PC-3 (cell line): ENCODE results near the gene IL1RAP. TPM values are rescaled to one million over a fixed set of nuclear protein-coding genes. Genes with fewer than 3 reads are reported as not detected.
"Not testable (repeated sequence)": the region's sequence is repeated elsewhere in the genome, so short reads cannot be mapped to it uniquely, and the experiment has no call there.

Experiments
- ATAC-seq: fragments of 200-7000 bp; cut with Tn5 transposase; 2 replicates; pipeline ENCODE4 v1.9.1; 2020; ENCODE audit warnings: mild to moderate bottlenecking, moderate library complexity
- Bru-seq: library from RNA; stranded (reverse); fragments of 400-500 nt; gene quantifications from one replicate; lab custom pipeline; 2021; lab: Mats Ljungman, UMichigan
- BruChase-seq, 2 experiments: library from RNA; stranded (reverse); fragments of 400-500 nt; gene quantifications; one replicate each; lab custom pipeline; 2021; lab: Mats Ljungman, UMichigan
- BruUV-seq: library from RNA; stranded (reverse); fragments of 400-500 nt; replicated peaks from 2 replicates; lab custom pipeline; 2021; lab: Mats Ljungman, UMichigan
- CTCF ChIA-PET: fragments of 300-600 bp; sonication (Branson Sonifier 250); formaldehyde crosslinking; loops from one replicate; lab custom pipeline; 2022; ENCODE audit warnings: antibody characterized with exemption; lab: Charles Lee
- POLR2A ChIA-PET: fragments of 300-600 bp; sonication (Branson Sonifier 250); formaldehyde crosslinking; loops from one replicate; lab custom pipeline; 2022; ENCODE audit warnings: antibody characterized with exemption; ENCODE audit not compliant: unreplicated experiment; lab: Charles Lee
- DNase-seq: peaks from one replicate; pipeline ENCODE4 v3.0.0-alpha.2; 2015
- H2AFZ ChIP-seq: fragments of 300-600 bp; sonication (generic); 2 replicates; pipeline ENCODE4 v1.6.0; 2016; ENCODE audit warnings: antibody characterized with exemption, low read length
- H3F3A ChIP-seq: fragments of 300-600 bp; sonication (generic); one replicate; pipeline ENCODE4 v1.6.0; 2017; ENCODE audit warnings: antibody characterized with exemption, low read length, control low read depth, mild to moderate bottlenecking; ENCODE audit not compliant: unreplicated experiment
- H3K27ac ChIP-seq: fragments of 300-600 bp; sonication (generic); 2 replicates; pipeline ENCODE4 v1.5.1; 2016; ENCODE audit warnings: mild to moderate bottlenecking, low read length
- H3K27me3 ChIP-seq: fragments of 300-600 bp; sonication (generic); 2 replicates; pipeline ENCODE4 v1.6.1; 2016; ENCODE audit warnings: low read length, mixed read lengths
- H3K36me3 ChIP-seq: fragments of 300-600 bp; sonication (generic); 2 replicates; pipeline ENCODE4 v1.6.1; 2016; ENCODE audit warnings: low read depth, mixed run types, low read length, mixed read lengths
- H3K4me1 ChIP-seq: fragments of 300-600 bp; sonication (generic); 2 replicates; pipeline ENCODE4 v1.5.1; 2016; ENCODE audit warnings: low read length; ENCODE audit not compliant: insufficient read depth
- H3K4me2 ChIP-seq: fragments of 300-600 bp; sonication (generic); 2 replicates; pipeline ENCODE4 v1.6.0; 2016; ENCODE audit warnings: low read length
- H3K4me3 ChIP-seq: fragments of 300-600 bp; sonication (generic); 2 replicates; pipeline ENCODE4 v1.5.1; 2016; ENCODE audit warnings: mild to moderate bottlenecking, low read length, mixed read lengths
- H3K79me2 ChIP-seq: fragments of 300-600 bp; sonication (generic); 2 replicates; pipeline ENCODE4 v1.6.1; 2017; ENCODE audit warnings: low read length, mixed read lengths
- H3K9ac ChIP-seq: fragments of 300-600 bp; sonication (generic); 2 replicates; pipeline ENCODE4 v1.6.0; 2016; ENCODE audit warnings: mild to moderate bottlenecking, low read length
- H3K9me2 ChIP-seq: fragments of 300-600 bp; sonication (generic); replicated peaks from 2 replicates; pipeline ENCODE4 v1.6.1; 2016; ENCODE audit warnings: mixed run types, low read length, mixed read lengths
- H3K9me3 ChIP-seq: fragments of 300-600 bp; sonication (generic); 2 replicates; pipeline ENCODE4 v1.6.1; 2016; ENCODE audit warnings: low read length, mixed read lengths
- H4K20me1 ChIP-seq: fragments of 300-600 bp; sonication (generic); 2 replicates; pipeline ENCODE4 v1.6.1; 2016; ENCODE audit warnings: low read length, mixed read lengths
- CTCF ChIP-seq: fragments of 300-600 bp; sonication (generic); conservative IDR thresholded peaks from 2 replicates; pipeline ENCODE4 v1.5.1; 2017; ENCODE audit warnings: antibody characterized with exemption, low read depth, mild to moderate bottlenecking, low read length
- EZH2 ChIP-seq: fragments of 300-600 bp; sonication (generic); IDR thresholded peaks from one replicate; pipeline ENCODE4 v1.6.1; 2017; ENCODE audit warnings: antibody characterized with exemption, mild to moderate bottlenecking, low read length; ENCODE audit not compliant: unreplicated experiment
- EZH2phosphoT487 ChIP-seq: fragments of 300-600 bp; sonication (generic); IDR thresholded peaks from 2 replicates; pipeline ENCODE4 v1.6.1; 2018; ENCODE audit warnings: mild to moderate bottlenecking, antibody characterized with exemption, low read length, borderline replicate concordance
- intact Hi-C: fragments of 100-400 bp; cut with micrococcal nuclease; formaldehyde crosslinking; loops from 2 replicates; pipeline ENCODE4 v1.9.0; 2023
- long read RNA-seq: library from polyadenylated mRNA; unstranded; transcript quantifications from one replicate; pipeline ENCODE4 v2.0.0, GENCODE V29; 2021; ENCODE audit not compliant: unreplicated experiment
- total RNA-seq: library from RNA; depleted of rRNA; stranded (reverse); fragments of >200 nt; gene quantifications from 2 replicates; pipeline ENCODE4 v1.2.3, GENCODE V29; 2014; rRNA removed

IL1RAP gene
- total RNA-seq, result 5.0 and 13.4 TPM in 2 replicates
- percentile 59 among the genes with signal in this experiment for Bru-seq, nascent RNA
- BruChase-seq, experiment 1, labeled RNA remaining after a 6-hour chase, result percentile 49 among the genes with signal in this experiment
- BruChase-seq, experiment 2, labeled RNA remaining after a 2-hour chase, result percentile 49 among the genes with signal in this experiment
- long read RNA-seq, full-length matches to known transcripts, result 8 of 18 reads
- long read RNA-seq, partial matches to known transcripts, result 4 of 18 reads
- long read RNA-seq, other reads (novel, unspliced or antisense), result 6 of 18 reads

GRCh38 chr3:190513409-190514370 lies at the start of gene IL1RAP:
IL1RAP (plus strand) TSS chr3:190514085; CDS start chr3:190564290, 50,205 bp downstream.
- Histone ChIP-seq H3K4me2 (peak within 1 kb of the TSS; percentile 75), H3K27me3 (no peaks in the 10 kb centered on the region), H3K27ac (peak within 1 kb of the TSS; percentile 24), H3K9me2 (no peaks in the 10 kb centered on the region), H3K4me1 (peaks cover 40% of the 10 kb centered on the region), H2AFZ (peak within 1 kb of the TSS; percentile 96), H3K9me3 (no peaks in the 10 kb centered on the region), H3K36me3 (no peaks in the 10 kb centered on the region), H3K9ac (peak within 1 kb of the TSS; percentile 70), H3F3A (no peaks in the 10 kb centered on the region), H4K20me1 (no peaks in the 10 kb centered on the region), H3K4me3 (peak within 1 kb of the TSS; percentile 95), H3K79me2 (peaks cover 19% of the 10 kb centered on the region; the same call in 1 of the 2 replicates)
- ATAC-seq (peak; percentile 91), DNase-seq (peak; percentile 96)
- ChIA-PET POLR2A (interaction anchor here (0.5 kb wide), 1 partner anchor 196 kb away, joined by 4 read pairs; no protein-coding TSS in a partner anchor), CTCF (interaction anchor here (0.5 to 2.2 kb wide), 5 partner anchors 21 to 187 kb away, joined by 4 to 8 read pairs (median 4); no protein-coding TSS in a partner anchor)
- intact Hi-C loops, result loop anchor here (1.0 to 10.0 kb wide), 5 partner anchors 27 to 351 kb away; partner anchors contain the start of genes GMNC and TMEM207
- no peak for TF ChIP-seq EZH2phosphoT487
- peak; percentile 65 for TF ChIP-seq CTCF
- no peak for TF ChIP-seq EZH2
- TSS peak; percentile 64 for BruUV-seq

- Histone ChIP-seq H3K27ac (no peak overlapping the region), H3K4me1 (no peaks in the 10 kb centered on the region), H3K4me3 (no peak overlapping the region), H4K20me1 (no peaks in the 10 kb centered on the region), H3F3A (no peaks in the 10 kb centered on the region), H3K79me2 (no peaks in the 10 kb centered on the region), H3K4me2 (no peak overlapping the region), H2AFZ (no peak overlapping the region), H3K36me3 (no peaks in the 10 kb centered on the region), H3K9ac (no peak overlapping the region), H3K27me3 (no peaks in the 10 kb centered on the region), H3K9me2 (no peaks in the 10 kb centered on the region), H3K9me3 (no peaks in the 10 kb centered on the region)
- intact Hi-C loops, result no loop called here
- CTCF ChIA-PET, result no interaction called here
- TF ChIP-seq EZH2, result no peak
- TF ChIP-seq EZH2phosphoT487, result no peak
- no peak for TF ChIP-seq CTCF
- ATAC-seq, result no peak
- POLR2A ChIA-PET, result no interaction called here
- DNase-seq, result no peak
- no TSS peak for BruUV-seq
Measured at GRCh38 chr3:190467922-190468321, 46.0 kb upstream of the IL1RAP start.

- DNase-seq, H3K27me3 ChIP-seq, H3K9ac ChIP-seq, H3K79me2 ChIP-seq, H3K9me2 ChIP-seq, CTCF ChIA-PET, H3F3A ChIP-seq, H3K4me3 ChIP-seq, intact Hi-C loops, H4K20me1 ChIP-seq, H3K27ac ChIP-seq, H3K4me2 ChIP-seq, ATAC-seq, BruUV-seq, H3K36me3 ChIP-seq, POLR2A ChIA-PET, H3K4me1 ChIP-seq, H3K9me3 ChIP-seq, H2AFZ ChIP-seq: not testable (repeated sequence)
Measured at GRCh38 chr3:190473261-190473660, 40.6 kb upstream of the IL1RAP start.
